ENCODE data around the gene VWA8.

- TF ChIP-seq CTCF (IDR thresholded peaks at IDR 0.05): no peak
- TF ChIP-seq POLR2A (IDR thresholded peaks at IDR 0.05): no peak
Observed at GRCh38 chr13:41577436-41577835, 383.5 kb downstream of the VWA8 start.
